Glutamatergic neuron (in vitro differentiated cells): ENCODE measurements around the gene MBD2. TPM values are rescaled to one million over a fixed set of nuclear protein-coding genes. Genes with fewer than 3 reads are reported as not detected.

Experiments used
- DNase-seq: peaks from one replicate; pipeline ENCODE4 v3.0.0; 2022
- H3K27ac Mint-ChIP-seq: one replicate; pipeline ENCODE4 v1.8.0; 2020; ENCODE audit warnings: mild to moderate bottlenecking, mixed read lengths, inconsistent platforms; ENCODE audit not compliant: unreplicated experiment
- H3K27me3 Mint-ChIP-seq: one replicate; pipeline ENCODE4 v1.8.0; 2020; ENCODE audit warnings: mild to moderate bottlenecking, moderate library complexity, mixed read lengths, inconsistent platforms; ENCODE audit not compliant: unreplicated experiment
- H3K36me3 Mint-ChIP-seq: one replicate; pipeline ENCODE4 v1.8.0; 2020; ENCODE audit warnings: mild to moderate bottlenecking, mixed read lengths, inconsistent platforms; ENCODE audit not compliant: unreplicated experiment
- H3K4me1 Mint-ChIP-seq: one replicate; pipeline ENCODE4 v1.8.0; 2020; ENCODE audit warnings: mild to moderate bottlenecking, low read depth, mixed read lengths, inconsistent platforms; ENCODE audit not compliant: unreplicated experiment
- H3K4me3 Mint-ChIP-seq: one replicate; pipeline ENCODE4 v1.8.0; 2020; ENCODE audit warnings: mild to moderate bottlenecking, mixed read lengths, inconsistent platforms; ENCODE audit not compliant: unreplicated experiment
- H3K9me3 Mint-ChIP-seq: one replicate; pipeline ENCODE4 v1.8.0; 2020; ENCODE audit warnings: mild to moderate bottlenecking, moderate library complexity, mixed read lengths, inconsistent platforms; ENCODE audit not compliant: unreplicated experiment
- total RNA-seq: library from RNA; stranded (reverse); fragmentation: NEBNext Ultra II Directional; extraction: Animal tissue kit (Norgen Biotek cat#: 25700); gene quantifications from one replicate; pipeline ENCODE4 v1.2.1, GENCODE V29; 2021; ENCODE audit not compliant: unreplicated experiment
- TF ChIP-seq, protein P1 (sequence below): fragments of 200-600 bp; sonication (generic); IDR thresholded peaks from one replicate; pipeline ENCODE4 v1.5.0; 2021; ENCODE audit not compliant: partially characterized antibody, unreplicated experiment

Gene MBD2
- total RNA-seq, 1 donor from 2014 or later = 30.6 TPM

DNA sequence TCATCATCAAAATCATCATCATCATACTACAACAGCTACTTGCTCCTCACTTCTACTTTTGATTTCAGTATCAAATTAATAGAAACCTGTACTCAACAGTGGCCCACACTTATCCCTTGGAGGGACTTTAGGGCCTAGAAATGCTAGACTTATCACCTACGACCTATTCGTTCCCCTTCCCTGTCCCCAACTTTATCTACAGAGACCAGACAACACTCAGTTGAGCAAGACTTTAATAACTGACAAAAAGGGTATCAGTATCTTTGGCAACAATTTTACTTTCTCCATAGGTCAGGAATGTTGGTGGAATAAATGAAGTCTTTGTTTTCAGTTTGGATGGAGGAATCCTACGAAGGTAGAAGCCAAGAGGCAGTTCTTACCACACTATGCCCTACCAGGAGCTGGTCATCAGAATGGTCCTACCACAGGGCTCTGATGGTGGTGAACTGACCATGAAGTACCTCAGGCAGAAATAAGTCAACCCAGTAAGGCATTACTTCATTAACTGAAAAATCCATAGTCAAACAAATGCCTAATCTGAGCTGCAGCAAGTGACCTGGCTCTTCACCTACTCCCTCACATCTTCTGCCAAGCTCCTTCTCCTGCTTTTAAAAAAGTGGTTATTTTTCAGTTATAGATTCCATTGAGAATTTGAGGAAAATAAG is 26.6 kb downstream of the MBD2 start:
- H3K4me3 Mint-ChIP-seq = no peak overlapping the region
- no peak for DNase-seq
- no peaks in the 10 kb centered on the region for H3K36me3 Mint-ChIP-seq
- H3K27me3 Mint-ChIP-seq = peaks cover 2% of the 10 kb centered on the region
- peaks cover 5% of the 10 kb centered on the region for H3K9me3 Mint-ChIP-seq
- H3K4me1 Mint-ChIP-seq = no peaks in the 10 kb centered on the region
- TF ChIP-seq, protein P1, sequence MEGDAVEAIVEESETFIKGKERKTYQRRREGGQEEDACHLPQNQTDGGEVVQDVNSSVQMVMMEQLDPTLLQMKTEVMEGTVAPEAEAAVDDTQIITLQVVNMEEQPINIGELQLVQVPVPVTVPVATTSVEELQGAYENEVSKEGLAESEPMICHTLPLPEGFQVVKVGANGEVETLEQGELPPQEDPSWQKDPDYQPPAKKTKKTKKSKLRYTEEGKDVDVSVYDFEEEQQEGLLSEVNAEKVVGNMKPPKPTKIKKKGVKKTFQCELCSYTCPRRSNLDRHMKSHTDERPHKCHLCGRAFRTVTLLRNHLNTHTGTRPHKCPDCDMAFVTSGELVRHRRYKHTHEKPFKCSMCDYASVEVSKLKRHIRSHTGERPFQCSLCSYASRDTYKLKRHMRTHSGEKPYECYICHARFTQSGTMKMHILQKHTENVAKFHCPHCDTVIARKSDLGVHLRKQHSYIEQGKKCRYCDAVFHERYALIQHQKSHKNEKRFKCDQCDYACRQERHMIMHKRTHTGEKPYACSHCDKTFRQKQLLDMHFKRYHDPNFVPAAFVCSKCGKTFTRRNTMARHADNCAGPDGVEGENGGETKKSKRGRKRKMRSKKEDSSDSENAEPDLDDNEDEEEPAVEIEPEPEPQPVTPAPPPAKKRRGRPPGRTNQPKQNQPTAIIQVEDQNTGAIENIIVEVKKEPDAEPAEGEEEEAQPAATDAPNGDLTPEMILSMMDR = no peak
- no peak overlapping the region for H3K27ac Mint-ChIP-seq

DNA sequence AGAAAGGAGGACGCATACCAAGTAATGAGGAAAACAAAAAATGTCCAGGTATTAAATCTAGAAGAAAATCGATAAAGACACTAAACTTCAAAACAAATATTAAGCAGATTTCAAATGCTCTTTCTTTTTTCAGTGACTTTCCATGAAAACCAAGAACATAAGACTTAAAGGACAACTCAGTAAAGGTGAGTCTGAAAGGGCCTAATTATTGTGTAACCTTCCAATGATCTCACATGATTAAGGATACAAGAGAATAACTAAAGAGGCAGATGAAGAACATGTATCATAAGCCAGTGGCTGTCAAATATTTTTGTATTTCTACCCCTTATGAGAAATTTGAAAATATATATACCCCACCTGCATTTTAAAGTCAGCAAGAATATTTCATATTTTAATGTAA is 30.7 kb downstream of the MBD2 start:
- Mint-ChIP-seq H3K4me3 (no peak overlapping the region), H3K27me3 (no peaks in the 10 kb centered on the region), H3K4me1 (no peaks in the 10 kb centered on the region), H3K9me3 (no peaks in the 10 kb centered on the region), H3K36me3 (no peaks in the 10 kb centered on the region), H3K27ac (no peak overlapping the region)
- TF ChIP-seq, protein P1 = no peak
- DNase-seq = no peak

DNA sequence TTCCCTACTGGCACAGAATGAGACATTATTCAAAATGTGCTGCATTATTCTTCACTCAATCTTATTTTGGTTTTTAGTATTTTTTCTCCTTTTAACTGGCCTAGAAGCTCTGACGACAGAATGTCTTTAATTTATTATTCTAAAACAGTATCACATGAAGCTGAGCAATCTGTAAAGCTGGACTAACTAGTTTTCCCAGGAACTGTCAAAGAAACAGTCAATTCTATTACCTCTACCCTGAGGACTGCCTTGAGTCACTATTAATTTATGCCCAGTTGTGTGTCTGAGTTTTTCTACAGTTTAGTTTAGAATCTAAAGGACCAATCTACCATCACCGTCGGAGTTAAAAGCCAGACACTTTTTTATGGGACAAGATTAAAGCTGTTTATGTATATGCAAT is 31.6 kb downstream of the MBD2 start:
- Mint-ChIP-seq H3K36me3 (no peaks in the 10 kb centered on the region), H3K4me1 (no peaks in the 10 kb centered on the region), H3K4me3 (no peak overlapping the region), H3K27ac (no peak overlapping the region), H3K27me3 (no peaks in the 10 kb centered on the region), H3K9me3 (no peaks in the 10 kb centered on the region)
- TF ChIP-seq, protein P1 = no peak
- no peak for DNase-seq

DNA sequence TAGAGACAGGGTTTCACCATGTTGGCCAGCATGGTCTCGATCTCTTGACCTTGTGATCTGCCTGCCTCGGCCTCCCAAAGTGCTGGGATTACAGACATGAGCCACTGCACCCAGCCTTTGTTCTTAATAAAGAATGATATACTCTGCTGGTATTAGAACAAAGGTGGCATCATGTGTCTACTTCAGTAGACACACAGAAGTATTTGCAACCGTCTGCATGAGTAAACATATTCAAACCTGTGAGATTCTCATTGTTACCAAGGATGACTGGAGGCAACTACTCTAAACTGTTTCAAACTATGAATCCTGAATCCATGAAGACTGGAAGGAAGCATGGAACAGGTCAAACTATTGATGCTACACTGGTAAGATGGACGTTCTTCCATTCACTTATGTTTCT is 32.1 kb downstream of the MBD2 start:
- DNase-seq = no peak
- Mint-ChIP-seq H3K27me3 (no peaks in the 10 kb centered on the region), H3K27ac (no peak overlapping the region), H3K9me3 (no peaks in the 10 kb centered on the region), H3K4me1 (no peaks in the 10 kb centered on the region), H3K4me3 (no peak overlapping the region), H3K36me3 (no peaks in the 10 kb centered on the region)
- TF ChIP-seq, protein P1 = no peak

DNA sequence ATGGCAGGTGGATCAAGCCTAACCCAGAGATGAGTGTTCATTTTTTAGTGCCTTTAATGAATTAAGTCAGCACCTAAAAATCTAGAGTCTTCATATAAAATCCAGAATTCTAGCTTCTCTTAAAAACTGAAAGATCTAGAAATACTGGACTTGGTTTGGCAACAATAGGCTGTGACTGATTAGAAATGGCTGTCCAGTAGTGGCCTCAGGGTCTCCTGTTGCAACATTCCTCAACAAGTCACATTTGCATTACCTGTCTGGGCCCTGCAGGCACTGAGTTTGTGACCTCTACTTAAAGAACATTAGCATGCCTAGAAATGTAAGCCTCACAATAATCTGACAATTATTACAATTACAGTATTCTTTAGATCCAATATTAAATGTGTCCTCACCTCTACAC is 33.1 kb downstream of the MBD2 start:
- no peaks in the 10 kb centered on the region for H3K4me1 Mint-ChIP-seq
- H3K27ac Mint-ChIP-seq = no peak overlapping the region
- H3K4me3 Mint-ChIP-seq = no peak overlapping the region
- TF ChIP-seq, protein P1 = no peak
- no peaks in the 10 kb centered on the region for H3K27me3 Mint-ChIP-seq
- no peaks in the 10 kb centered on the region for H3K36me3 Mint-ChIP-seq
- DNase-seq = no peak
- H3K9me3 Mint-ChIP-seq = no peaks in the 10 kb centered on the region
